Bronchial epithelial cell (primary cell): ENCODE results near the gene SIL1. TPM values are rescaled to one million over a fixed set of nuclear protein-coding genes. Genes with fewer than 3 reads are reported as not detected.
A peak's percentile ranks its signal among the peaks of the same experiment; 100 is the strongest.

ENCODE experiments used
- DNase-seq: peaks from one replicate; pipeline ENCODE4 v3.0.0-alpha.2; 2010; ENCODE audit warnings: low read depth
- FAIRE-seq: peaks from 2 replicates; lab custom pipeline; 2011; peaks lifted over from hg19 to GRCh38; lab: Jason Lieb, UNC
- H3K27me3 ChIP-seq: 2 replicates; pipeline ENCODE4 v1.5.1; 2011; ENCODE audit warnings: low read length; ENCODE audit not compliant: control insufficient read depth, insufficient read depth
- H3K36me3 ChIP-seq: 2 replicates; pipeline ENCODE4 v1.5.1; 2011; ENCODE audit warnings: low read length; ENCODE audit not compliant: control insufficient read depth, insufficient read depth
- H3K4me3 ChIP-seq: 2 replicates; pipeline ENCODE4 v1.5.1; 2011; ENCODE audit warnings: mild to moderate bottlenecking, low read depth, low read length, control low read depth
- total RNA-seq: library from RNA; depleted of rRNA; stranded (reverse); fragments of >200 nt; gene quantifications from 2 replicates; pipeline ENCODE4 v1.2.1, GENCODE V29; 2014
- TF ChIP-seq, protein P1 (sequence below): IDR thresholded peaks from 2 replicates; pipeline ENCODE4 v1.5.1; 2011; ENCODE audit warnings: mild to moderate bottlenecking, moderate library complexity, low read length, control low read depth, inconsistent platforms; ENCODE audit not compliant: insufficient read depth, severe bottlenecking

SIL1 gene
- total RNA-seq, 1 donor from 2014 or later = 85.3 TPM

DNA sequence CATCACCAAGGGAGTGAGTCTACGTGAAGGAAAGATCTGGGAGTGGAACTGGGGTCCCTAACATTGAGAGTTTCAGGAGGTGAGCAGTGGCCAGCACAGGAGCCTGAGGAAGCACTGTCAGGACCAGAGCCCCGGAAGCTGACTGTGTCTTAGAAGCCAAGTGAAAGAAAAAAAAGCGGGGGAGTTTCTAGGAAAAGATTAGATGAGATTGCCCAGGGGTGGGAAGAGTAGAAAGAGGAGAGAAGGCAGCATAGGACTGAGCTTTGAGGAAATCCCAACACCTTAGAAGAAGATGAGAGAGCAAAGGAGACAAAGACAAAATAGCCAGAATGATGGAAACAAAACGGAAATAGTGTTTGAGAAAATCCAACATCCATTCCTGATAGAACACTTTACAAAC, 286.1 kb downstream of the SIL1 start:
- Histone ChIP-seq H3K4me3 (no peak overlapping the region), H3K36me3 (peaks cover 4% of the 10 kb centered on the region), H3K27me3 (no peaks in the 10 kb centered on the region)
- TF ChIP-seq, protein P1, sequence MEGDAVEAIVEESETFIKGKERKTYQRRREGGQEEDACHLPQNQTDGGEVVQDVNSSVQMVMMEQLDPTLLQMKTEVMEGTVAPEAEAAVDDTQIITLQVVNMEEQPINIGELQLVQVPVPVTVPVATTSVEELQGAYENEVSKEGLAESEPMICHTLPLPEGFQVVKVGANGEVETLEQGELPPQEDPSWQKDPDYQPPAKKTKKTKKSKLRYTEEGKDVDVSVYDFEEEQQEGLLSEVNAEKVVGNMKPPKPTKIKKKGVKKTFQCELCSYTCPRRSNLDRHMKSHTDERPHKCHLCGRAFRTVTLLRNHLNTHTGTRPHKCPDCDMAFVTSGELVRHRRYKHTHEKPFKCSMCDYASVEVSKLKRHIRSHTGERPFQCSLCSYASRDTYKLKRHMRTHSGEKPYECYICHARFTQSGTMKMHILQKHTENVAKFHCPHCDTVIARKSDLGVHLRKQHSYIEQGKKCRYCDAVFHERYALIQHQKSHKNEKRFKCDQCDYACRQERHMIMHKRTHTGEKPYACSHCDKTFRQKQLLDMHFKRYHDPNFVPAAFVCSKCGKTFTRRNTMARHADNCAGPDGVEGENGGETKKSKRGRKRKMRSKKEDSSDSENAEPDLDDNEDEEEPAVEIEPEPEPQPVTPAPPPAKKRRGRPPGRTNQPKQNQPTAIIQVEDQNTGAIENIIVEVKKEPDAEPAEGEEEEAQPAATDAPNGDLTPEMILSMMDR = no peak
- DNase-seq (no peak), FAIRE-seq (no peak)

DNA sequence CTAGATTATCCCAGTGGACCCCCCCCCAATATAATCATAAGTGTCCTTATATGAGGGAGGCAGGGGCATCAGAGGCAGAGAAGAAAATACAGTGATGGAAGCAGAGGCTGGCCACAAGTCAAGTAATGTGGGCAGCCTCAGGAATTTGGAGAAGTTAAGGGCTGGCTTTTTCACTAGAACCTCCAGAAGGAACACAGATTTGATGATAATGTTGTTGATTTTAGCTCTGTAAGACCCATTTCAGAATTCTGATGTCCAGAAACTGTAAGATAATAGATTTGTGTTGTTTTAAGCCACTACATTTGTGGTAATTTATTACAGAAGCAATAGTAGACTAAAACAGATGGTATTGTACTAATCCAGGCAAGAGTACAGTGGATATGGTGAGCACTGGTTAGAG, 286.7 kb downstream of the SIL1 start:
- FAIRE-seq = no peak
- peaks cover 4% of the 10 kb centered on the region for H3K36me3 ChIP-seq

DNA sequence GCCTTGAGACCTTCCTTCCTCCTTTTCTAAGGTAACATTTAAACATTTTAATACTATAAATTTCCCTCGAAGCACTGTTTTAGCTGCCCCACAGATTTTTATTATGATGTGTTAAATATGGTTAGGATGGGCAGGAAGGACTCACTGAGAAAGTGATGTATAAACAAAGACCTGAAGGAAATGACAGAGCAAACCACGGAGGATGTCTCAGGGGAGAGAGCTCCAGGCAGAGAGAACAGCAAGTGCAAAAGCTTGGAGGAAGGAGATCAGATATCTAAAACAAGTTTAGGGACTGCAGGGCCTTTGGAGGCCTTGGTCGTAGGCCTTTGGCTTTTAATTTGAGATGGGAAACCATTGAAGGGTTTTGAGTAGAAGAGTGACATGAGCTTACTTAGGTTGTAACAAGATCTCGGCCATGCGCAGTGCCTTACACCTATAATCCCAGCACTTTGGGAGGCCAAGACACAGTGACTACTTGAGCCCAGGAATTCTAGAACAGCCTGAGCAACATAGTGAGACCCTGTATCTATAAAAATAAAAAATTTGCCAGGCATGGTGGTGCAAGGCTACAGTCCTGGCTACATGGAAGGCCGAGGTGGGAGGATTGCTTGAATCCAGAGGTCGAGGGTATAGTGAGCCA, 287.5 kb downstream of the SIL1 start:
- H3K36me3 ChIP-seq = peaks cover 7% of the 10 kb centered on the region
- no peak overlapping the region for H3K4me3 ChIP-seq
- TF ChIP-seq, protein P1 = no peak
- DNase-seq = no peak
- H3K27me3 ChIP-seq = no peaks in the 10 kb centered on the region
- no peak for FAIRE-seq

More for the DNA sequence above, 286.7 kb downstream of the SIL1 start:
- no peak for DNase-seq
- H3K27me3 ChIP-seq = no peaks in the 10 kb centered on the region
- TF ChIP-seq, protein P1 = no peak
- no peak overlapping the region for H3K4me3 ChIP-seq

DNA sequence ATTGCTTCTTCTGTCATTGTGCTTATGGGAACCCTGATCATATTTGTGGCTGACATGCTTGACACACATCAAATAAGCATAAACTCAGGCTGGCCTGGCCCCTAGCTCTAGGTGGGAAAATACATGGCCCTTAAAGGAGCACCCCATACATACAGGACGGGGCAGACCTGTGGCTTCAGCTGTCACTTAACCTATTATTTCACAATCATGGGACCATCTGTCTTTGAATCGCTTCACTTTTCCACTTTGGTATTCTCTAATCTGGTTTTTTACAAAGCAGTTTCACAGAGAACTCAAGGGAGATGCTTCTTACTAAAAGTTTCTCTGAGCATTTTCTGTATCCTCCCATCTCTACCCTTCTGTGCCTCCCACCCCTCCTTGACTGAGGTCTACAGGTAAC, 288.4 kb downstream of the SIL1 start:
- Histone ChIP-seq H3K36me3 (peaks cover 7% of the 10 kb centered on the region), H3K27me3 (no peaks in the 10 kb centered on the region), H3K4me3 (no peak overlapping the region)
- FAIRE-seq = no peak
- TF ChIP-seq, protein P1 = no peak
- DNase-seq = no peak

DNA sequence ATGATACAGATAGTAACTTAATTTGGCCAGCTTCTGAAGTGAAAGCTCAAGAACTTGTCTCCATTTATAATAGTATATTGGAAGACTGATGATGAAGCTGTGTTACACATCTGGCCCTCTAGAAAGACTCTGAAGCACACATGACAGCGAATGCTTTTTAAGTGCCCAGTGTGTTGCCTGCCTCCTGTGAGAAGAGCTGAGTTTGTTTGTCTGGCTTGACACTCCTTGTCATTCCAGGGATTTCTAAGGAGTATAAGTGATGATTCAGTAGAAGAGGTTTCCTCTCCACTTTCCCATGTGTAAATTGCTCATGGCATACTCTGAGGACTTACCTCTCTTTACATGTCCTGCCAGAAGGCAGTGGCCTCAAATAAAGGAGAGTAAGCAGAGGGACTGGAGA, 292.6 kb downstream of the SIL1 start:
- peak; percentile 68 for DNase-seq

More for the DNA sequence above, 292.6 kb downstream of the SIL1 start:
- Histone ChIP-seq H3K36me3 (peaks cover 15% of the 10 kb centered on the region), H3K27me3 (no peaks in the 10 kb centered on the region), H3K4me3 (no peak overlapping the region)
- TF ChIP-seq, protein P1 = no peak
- FAIRE-seq = no peak
